Measurements from ENCODE around the gene DLG2.

Gene DLG2

DNA sequence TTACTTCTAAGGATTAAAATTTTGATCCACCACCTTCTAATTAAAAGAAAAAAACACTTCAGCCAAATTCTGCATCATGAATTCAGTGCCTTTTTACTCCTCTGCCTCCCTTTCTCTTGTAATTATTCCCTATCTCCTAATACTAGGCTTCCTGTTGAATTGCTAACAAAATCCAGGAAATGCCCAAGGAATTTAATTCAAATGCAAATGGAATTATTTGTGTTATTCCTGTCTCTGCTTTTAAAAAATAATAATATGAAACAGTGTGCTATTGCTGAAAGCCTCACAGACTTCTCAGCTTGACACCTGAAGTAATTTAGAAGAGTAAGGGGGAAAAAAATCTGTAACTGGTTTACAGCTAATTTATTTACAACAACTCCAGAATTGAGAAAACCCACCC is 85.5 kb downstream of the DLG2 start:
- no peak for DNase-seq

GRCh38 chr11:85540635-85541205 is 86.4 kb downstream of the DLG2 start:
- DNase-seq = no peak

DNA sequence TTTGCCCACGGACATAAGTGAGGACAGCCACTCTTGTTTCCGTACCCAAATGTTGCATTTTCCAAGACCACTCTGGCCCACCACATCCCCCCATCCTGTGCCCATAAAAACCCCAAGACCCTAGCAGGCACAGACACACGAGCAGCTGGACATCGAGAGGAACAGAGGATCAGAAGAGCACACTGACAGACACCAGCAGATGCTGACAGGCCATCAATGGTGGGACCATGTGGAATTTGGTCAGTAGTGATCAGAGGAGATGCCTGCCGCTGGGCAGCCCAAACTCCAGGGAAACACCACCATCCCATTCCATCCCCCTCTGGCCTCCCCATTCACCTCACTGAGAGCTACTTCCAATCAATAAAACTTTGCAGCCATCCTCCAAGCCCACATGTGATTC is 87.0 kb downstream of the DLG2 start:
- no peak for DNase-seq

GRCh38 chr11:85539740-85540139 is 87.4 kb downstream of the DLG2 start:
- no peak for DNase-seq

GRCh38 chr11:85539029-85539689 is 88.0 kb downstream of the DLG2 start:
- no peak for DNase-seq

DNA sequence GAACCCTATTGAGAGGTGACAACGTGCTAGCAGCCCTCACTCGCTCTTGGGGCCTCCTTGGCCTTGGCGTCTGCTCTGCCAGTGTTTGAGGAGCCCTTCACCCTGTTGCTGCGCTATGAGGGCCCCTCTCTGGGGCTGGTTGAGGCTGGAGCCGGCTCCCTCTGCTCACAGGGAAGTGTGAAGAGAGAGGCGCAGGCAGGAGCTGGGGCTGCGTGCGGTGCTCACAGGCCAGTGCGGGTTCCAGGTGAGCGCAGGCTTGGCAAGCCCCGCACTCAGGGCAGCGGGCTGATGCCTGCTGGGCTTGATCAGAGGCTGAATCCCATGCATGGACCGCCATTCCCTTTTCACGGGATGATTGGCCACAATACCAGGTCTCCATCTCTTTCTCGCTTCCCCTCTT is 90.7 kb downstream of the DLG2 start:
- no peak for DNase-seq

GRCh38 chr11:85534806-85535205 is 92.3 kb downstream of the DLG2 start:
- no peak for DNase-seq

DNA sequence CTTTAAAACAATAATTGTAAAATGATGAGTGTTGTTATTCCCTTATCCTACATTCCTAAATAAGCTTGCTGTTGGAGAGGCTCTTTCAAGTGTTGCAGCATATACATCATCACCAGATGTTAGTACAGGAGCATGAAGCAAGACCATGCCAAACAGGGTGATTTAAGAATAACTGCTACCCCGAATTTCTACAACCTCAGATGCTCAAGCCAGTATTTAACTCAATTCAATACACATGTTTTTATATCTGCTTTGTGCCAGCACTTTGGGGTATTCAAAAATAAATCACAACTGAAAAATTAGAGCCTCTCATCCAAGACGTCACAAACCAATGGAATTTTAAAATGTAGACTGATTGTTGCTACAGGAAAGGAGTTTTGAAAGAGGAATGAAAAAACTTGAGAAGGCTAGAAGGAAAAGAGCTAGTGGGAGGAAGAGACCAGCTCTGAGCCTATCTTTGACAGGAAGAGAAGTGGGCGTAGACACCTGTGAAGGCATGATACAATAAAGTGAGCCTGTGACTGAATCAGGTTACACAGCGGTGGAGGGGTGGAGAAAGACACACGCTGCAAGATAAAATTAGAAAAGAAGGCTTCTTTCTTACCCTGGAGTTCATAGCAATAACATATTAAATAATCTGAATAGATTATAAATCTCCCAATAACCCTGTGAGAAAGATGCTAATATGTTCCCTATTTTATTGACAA is 95.8 kb downstream of the DLG2 start:
- no peak for DNase-seq

GRCh38 chr11:85530634-85531033 is 96.5 kb downstream of the DLG2 start:
- DNase-seq = no peak

GRCh38 chr11:85526564-85526963 is 100.6 kb downstream of the DLG2 start:
- DNase-seq = no peak

DNA sequence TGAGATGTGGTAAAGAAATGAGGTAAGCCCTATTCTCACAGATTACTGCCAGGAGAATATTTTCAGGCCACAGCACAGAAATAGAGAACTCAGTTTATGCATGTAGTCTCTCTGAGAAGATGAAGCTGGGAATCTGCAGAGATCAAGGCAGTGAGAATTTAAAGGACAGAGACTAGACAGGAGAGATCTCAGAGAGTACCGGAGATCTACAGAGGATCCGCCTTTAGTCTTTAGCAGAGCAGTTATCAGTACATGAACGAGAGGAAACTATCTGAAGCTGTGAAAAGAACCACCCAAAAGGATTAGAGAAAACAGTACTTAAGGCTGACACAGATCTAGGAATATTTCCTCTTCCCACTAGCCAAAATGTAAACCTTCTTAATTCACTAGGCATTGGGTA is 101.5 kb downstream of the DLG2 start:
- DNase-seq = no peak

DNA sequence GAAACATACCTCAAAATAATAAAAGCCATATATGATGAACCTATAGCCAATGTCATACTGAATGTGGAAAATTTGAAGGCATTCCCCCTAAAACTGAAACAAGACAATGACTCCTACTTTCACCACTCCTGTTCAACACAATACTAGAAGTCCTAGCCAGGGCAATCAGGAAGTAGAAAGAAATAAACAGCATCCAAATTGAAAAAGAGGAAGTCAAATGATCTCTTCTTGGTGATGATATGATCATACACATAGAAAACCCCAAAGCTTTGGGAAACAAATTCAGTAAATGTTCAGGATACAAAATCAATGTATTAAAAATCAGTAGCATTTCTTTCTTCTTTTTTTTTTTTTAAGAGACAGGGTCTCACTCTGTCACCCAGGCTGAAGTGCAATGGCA is 109.9 kb downstream of the DLG2 start:
- no peak for DNase-seq

DNA sequence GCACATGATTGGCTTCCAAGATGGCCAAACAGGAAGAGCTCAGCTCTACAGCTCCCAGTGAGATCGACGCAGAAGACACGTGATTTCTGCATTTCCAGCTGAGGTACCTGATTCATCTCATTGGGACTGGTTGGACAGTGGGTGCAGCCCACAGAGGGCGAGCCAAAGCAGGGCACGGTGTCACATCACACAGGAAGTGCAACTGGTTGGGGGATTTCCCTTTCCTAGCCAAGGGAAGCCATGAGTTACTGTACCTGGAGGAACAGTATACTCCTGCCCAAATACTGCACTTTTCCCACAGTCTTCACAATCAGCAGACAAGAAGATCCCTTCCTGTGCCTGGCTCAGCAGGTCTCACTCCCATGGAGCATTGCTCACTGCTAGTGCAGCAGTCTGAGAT is 131.2 kb downstream of the DLG2 start:
- no peak for DNase-seq

DNA sequence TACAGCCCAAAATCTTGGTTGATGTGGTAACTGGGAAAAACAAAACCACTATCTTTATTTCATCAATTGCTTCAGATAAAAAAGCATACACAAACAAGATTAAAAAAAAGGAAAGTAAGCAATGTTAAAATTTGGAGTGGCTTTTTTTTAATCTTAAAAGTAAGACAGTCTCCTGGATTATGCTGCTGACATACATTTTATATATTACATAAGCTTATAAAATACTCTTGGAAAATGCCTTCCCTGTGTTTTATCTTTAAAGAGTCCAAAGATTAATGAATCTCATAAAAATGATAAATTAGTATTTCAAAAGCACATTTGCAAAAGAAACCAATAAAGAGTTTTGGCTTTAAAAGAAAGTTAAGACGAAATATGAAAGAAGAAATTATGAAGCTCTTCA is 132.7 kb downstream of the DLG2 start:
- no peak for DNase-seq

- DNase-seq = no peak
Observed at GRCh38 chr11:85485902-85486301, 141.2 kb downstream of the DLG2 start.

GRCh38 chr11:85483861-85484260 is 143.3 kb downstream of the DLG2 start:
- DNase-seq = no peak

DNA sequence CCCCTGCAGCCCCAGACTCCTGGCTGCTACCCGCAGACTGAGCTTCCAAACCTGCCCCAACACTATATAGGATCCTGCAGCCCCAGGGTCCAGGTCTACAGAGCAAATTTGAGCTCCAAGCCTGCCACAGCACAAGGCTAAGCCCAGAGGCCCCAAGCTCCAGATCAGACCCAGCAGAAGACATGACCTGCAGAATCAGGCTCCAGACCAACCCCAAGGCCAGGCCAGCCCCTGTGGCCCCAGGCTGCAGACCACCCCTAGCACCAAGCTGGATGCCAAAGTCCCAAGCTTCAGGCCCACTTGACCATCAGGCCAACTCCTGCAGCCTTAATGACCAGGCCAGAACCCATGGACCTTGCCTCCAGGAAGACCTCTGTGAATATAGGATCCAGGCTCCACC is 145.3 kb downstream of the DLG2 start:
- DNase-seq = no peak

DNA sequence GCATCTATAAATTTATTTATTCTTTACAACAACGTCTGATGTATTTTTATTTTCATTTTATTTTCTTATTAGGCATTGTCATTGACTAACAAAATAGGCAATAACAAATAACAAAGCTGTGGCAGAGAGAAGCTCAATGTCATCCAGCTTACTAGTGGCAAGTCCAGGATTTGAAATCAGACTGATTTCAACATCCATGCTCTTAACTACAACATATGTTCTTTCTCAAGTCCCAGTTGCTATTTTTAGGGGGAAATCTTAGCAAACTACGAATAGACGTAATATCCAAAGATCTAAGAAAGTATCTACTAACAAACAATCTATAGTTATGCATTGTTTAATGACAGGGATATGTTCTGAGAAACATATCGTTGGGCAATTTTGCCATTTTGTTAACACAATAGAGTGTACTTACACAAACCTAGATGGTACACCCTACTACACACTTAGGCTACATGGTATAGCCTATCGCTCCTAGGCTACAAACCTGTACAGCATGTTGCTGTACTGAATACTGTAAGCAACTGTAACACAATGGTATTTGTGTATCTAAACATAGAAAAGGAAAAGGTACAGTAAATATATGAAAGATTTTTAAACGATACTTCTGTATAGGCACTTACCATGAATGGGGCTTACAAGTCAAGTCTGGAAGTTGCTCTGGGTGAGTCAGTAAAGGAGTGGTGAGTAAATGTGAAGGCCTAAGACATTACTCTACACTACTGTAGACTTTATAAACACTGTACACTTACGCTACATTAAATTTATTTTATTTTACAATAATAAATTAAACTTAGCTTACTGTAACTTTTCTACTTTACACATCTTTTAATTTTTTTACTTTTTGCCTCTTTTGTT is 151.3 kb downstream of the DLG2 start:
- no peak for DNase-seq

- no peak for DNase-seq
Observed at GRCh38 chr11:85472953-85473352, 154.2 kb downstream of the DLG2 start.

DNA sequence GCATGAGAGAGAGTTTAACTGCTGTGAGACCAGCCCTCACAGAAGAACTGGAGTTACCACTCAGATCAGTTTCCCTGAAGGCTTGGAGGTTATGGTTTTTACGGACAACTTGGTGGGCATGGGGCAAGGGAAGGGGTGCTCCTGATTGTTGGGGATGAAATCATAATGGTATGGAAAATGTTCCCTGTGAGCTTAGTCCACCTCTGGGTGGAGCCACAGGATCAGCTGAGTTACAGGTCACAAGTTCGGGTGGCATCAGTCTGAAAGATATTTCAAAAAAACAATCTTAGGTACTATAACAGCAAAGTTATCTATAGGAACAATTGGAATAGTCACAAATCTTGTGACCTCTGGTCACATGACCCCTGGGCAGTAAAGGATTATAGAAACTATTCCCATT is 162.9 kb downstream of the DLG2 start:
- DNase-seq = no peak

DNA sequence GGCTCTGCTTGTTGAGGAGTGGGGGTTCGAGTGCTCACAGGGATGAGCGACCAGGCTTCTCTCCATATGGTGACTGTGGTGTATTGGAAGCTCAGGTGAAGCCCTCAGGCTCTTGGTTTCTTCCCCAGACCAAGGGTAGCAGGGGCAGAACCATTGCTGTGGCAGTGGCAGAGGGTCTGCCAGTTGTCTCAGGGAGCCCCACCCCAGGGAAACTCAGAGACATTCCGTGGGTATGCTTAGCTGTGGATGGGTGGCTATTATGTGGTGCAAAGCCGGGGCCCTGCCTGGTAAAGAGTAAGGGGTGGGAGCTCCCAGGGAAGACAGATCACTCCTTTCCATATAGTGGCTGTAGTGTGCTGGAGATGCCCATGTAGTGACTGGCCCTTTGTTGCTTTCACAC is 167.8 kb downstream of the DLG2 start:
- no peak for DNase-seq

- no peak for DNase-seq
Observed at GRCh38 chr11:85444479-85444878, 182.7 kb downstream of the DLG2 start.

DNA sequence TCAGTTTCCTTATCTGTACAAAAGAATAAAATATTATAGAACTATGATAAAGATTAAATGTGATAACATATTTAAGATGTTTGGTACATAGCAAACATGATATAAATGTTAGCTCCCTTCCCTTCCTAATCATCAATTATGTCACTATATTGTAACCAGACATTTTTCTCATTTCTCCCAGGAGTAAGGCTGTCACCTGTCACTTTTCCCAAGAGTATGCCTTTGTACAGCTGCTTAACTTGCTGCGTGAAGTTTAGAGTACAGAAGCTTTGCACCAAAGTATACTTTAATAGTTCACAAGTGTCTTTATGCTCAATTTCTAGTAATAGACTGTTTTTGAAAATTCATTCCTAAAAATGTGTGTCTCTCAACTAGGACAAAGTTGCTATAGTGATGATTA is 186.9 kb downstream of the DLG2 start:
- no peak for DNase-seq

GRCh38 chr11:85438328-85438727 is 188.8 kb downstream of the DLG2 start:
- DNase-seq = no peak
